ENCODE results near the gene RPS6KA5.
"Not testable (repeated sequence)": the region's sequence is repeated elsewhere in the genome, so short reads cannot be mapped to it uniquely, and the experiment has no call there.

RPS6KA5 gene

DNA sequence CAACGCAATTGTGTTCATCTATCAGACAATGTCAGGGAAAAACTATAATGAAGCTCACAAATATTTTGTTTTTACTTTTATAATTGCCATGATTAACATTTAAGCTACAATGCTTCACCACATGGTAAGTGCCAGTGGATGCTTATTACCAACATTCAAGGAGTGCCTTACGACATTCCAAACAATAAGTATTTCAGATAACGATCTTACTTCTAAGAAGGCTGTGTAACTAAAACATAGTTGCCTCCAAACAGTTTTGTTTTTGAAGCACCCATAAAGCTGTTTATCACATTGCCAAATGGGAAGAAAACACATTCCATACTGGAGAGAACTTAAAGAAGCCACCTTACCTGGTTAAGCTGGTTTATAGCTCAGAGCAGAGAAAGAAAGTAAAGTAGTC lies 78.8 kb downstream of the RPS6KA5 start:
- no peak overlapping the region for H3K27ac ChIP-seq (ENCODE audit: low read length)

DNA sequence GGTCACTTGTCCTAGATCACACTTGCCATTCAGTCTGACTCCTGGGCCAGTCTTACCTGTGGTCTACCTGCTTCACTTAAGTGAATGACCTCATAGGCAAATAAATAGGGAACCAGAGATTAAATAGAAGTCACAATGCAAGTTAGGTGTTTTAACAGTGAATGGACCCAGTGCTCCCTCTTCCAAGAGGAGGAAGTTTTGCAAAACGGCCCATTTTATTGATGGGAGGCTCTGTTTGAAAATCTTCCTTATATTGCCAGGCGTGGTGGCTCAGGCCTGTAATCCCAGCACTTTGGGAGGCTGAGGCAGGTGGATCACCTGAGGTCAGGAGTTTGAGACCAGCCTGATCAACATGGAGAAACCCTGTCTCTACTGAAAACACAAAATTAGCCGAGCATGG lies 79.8 kb downstream of the RPS6KA5 start:
- not testable (repeated sequence) for H3K27me3 ChIP-seq (ENCODE audit: insufficient read depth, low read length, poor library complexity); H3K4me1 ChIP-seq (ENCODE audit: insufficient read depth, low read length); H2AFZ ChIP-seq (ENCODE audit: low read depth, low read length); H3K79me2 ChIP-seq (ENCODE audit: insufficient read depth, low read length); H3K4me2 ChIP-seq (ENCODE audit: insufficient read depth, low read length); ATAC-seq (ENCODE audit: insufficient read depth, low read depth); DNase-seq; H3K27ac ChIP-seq (ENCODE audit: low read length); H3K4me3 ChIP-seq (ENCODE audit: low read depth in 1 of 2, low read length in 2 of 2); H3K36me3 ChIP-seq (ENCODE audit: insufficient read depth, low read length); H3K9ac ChIP-seq (ENCODE audit: low read depth, low read length); H3K9me3 ChIP-seq (ENCODE audit: insufficient read depth, low read length, severe bottlenecking); H4K20me1 ChIP-seq (ENCODE audit: insufficient read depth, low read length)

More for the DNA sequence above, 78.8 kb downstream of the RPS6KA5 start:
- Histone ChIP-seq H3K36me3 (ENCODE audit: insufficient read depth, low read length) (peaks cover 3% of the 10 kb centered on the region; the same call in 1 of the 2 replicates), H3K27me3 (ENCODE audit: insufficient read depth, low read length, poor library complexity) (no peaks in the 10 kb centered on the region), H3K4me3 (ENCODE audit: low read depth in 1 of 2, low read length in 2 of 2) (no peak overlapping the region), H4K20me1 (ENCODE audit: insufficient read depth, low read length) (no peaks in the 10 kb centered on the region), H3K9me3 (ENCODE audit: insufficient read depth, low read length, severe bottlenecking) (no peaks in the 10 kb centered on the region), H3K79me2 (ENCODE audit: insufficient read depth, low read length) (no peaks in the 10 kb centered on the region), H3K4me1 (ENCODE audit: insufficient read depth, low read length) (no peaks in the 10 kb centered on the region), H3K9ac (ENCODE audit: low read depth, low read length) (no peak overlapping the region), H2AFZ (ENCODE audit: low read depth, low read length) (no peak overlapping the region), H3K4me2 (ENCODE audit: insufficient read depth, low read length) (no peak overlapping the region)
- TF ChIP-seq, protein P1, sequence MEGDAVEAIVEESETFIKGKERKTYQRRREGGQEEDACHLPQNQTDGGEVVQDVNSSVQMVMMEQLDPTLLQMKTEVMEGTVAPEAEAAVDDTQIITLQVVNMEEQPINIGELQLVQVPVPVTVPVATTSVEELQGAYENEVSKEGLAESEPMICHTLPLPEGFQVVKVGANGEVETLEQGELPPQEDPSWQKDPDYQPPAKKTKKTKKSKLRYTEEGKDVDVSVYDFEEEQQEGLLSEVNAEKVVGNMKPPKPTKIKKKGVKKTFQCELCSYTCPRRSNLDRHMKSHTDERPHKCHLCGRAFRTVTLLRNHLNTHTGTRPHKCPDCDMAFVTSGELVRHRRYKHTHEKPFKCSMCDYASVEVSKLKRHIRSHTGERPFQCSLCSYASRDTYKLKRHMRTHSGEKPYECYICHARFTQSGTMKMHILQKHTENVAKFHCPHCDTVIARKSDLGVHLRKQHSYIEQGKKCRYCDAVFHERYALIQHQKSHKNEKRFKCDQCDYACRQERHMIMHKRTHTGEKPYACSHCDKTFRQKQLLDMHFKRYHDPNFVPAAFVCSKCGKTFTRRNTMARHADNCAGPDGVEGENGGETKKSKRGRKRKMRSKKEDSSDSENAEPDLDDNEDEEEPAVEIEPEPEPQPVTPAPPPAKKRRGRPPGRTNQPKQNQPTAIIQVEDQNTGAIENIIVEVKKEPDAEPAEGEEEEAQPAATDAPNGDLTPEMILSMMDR (IDR thresholded peaks at IDR 0.05; ENCODE audit: borderline replicate concordance, extremely low read depth, low read length, poor library complexity, severe bottlenecking) = no peak
- TF ChIP-seq EZH2 (IDR thresholded peaks at IDR 0.05; ENCODE audit: borderline replicate concordance, low read depth, low read length, severe bottlenecking) = no peak
- ATAC-seq (ENCODE audit: insufficient read depth, low read depth) (no peak), DNase-seq (no peak)

DNA sequence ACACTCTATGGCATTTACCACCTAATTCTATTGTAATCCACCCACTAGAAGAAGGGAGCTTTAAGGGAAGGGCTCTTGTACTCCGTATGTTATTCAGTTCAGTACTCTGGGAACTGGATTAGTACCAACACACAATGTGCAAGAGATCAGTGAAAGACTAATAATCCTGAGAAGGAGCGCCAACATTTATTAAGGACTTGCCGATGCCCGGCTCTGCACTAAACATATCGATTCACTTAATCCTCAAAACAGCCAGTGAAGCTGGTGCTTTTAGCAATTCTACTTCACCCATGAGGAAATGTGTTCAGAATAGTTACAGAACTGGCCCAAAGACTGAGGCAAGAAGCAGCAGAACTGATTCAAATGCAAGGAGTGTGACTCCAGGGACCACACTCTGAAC lies 80.9 kb downstream of the RPS6KA5 start:
- no peak for TF ChIP-seq EZH2 (IDR thresholded peaks at IDR 0.05; ENCODE audit: borderline replicate concordance, low read depth, low read length, severe bottlenecking)
- TF ChIP-seq, protein P1 (IDR thresholded peaks at IDR 0.05; ENCODE audit: borderline replicate concordance, extremely low read depth, low read length, poor library complexity, severe bottlenecking) = no peak
- no peak overlapping the region for H2AFZ ChIP-seq (ENCODE audit: low read depth, low read length)

DNA sequence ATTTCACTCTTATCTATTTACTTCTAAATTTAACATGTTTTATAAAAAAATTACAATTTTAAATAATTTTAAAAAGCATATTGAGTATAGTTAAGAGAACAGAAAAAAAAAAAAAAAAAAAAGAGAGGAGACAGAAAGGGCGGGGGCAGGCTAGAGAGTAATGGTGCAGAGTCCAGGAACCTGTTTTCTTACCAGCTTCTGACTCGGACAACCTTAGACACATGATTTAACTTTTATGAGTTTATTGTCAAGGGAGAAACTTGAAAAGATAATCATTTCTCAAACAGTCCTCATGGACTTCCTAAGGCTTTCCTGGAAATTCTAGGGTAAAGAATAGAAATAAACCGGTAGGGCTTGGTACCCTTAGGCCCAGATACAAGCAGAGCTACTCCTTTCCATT lies 84.3 kb downstream of the RPS6KA5 start:
- H3K27me3 ChIP-seq (ENCODE audit: insufficient read depth, low read length, poor library complexity) = no peaks in the 10 kb centered on the region
- DNase-seq = no peak
- H4K20me1 ChIP-seq (ENCODE audit: insufficient read depth, low read length) = no peaks in the 10 kb centered on the region
- no peak overlapping the region for H3K27ac ChIP-seq (ENCODE audit: low read length)
- peaks cover 3% of the 10 kb centered on the region; the same call in 1 of the 2 replicates for H3K36me3 ChIP-seq (ENCODE audit: insufficient read depth, low read length)
- H3K9me3 ChIP-seq (ENCODE audit: insufficient read depth, low read length, severe bottlenecking) = no peaks in the 10 kb centered on the region
- H3K4me2 ChIP-seq (ENCODE audit: insufficient read depth, low read length) = no peak overlapping the region
- no peak overlapping the region for H2AFZ ChIP-seq (ENCODE audit: low read depth, low read length)
- no peak for TF ChIP-seq EZH2 (IDR thresholded peaks at IDR 0.05; ENCODE audit: borderline replicate concordance, low read depth, low read length, severe bottlenecking)
- TF ChIP-seq, protein P1 (IDR thresholded peaks at IDR 0.05; ENCODE audit: borderline replicate concordance, extremely low read depth, low read length, poor library complexity, severe bottlenecking) = no peak
- no peaks in the 10 kb centered on the region for H3K79me2 ChIP-seq (ENCODE audit: insufficient read depth, low read length)
- no peak overlapping the region for H3K9ac ChIP-seq (ENCODE audit: low read depth, low read length)
- H3K4me3 ChIP-seq (ENCODE audit: low read depth in 1 of 2, low read length in 2 of 2) = no peak overlapping the region
- ATAC-seq (ENCODE audit: insufficient read depth, low read depth) = no peak
- H3K4me1 ChIP-seq (ENCODE audit: insufficient read depth, low read length) = no peaks in the 10 kb centered on the region

More for the DNA sequence above, 80.9 kb downstream of the RPS6KA5 start:
- no peaks in the 10 kb centered on the region for H4K20me1 ChIP-seq (ENCODE audit: insufficient read depth, low read length)
- no peaks in the 10 kb centered on the region for H3K9me3 ChIP-seq (ENCODE audit: insufficient read depth, low read length, severe bottlenecking)
- no peaks in the 10 kb centered on the region for H3K4me1 ChIP-seq (ENCODE audit: insufficient read depth, low read length)
- H3K79me2 ChIP-seq (ENCODE audit: insufficient read depth, low read length) = no peaks in the 10 kb centered on the region
- no peaks in the 10 kb centered on the region for H3K27me3 ChIP-seq (ENCODE audit: insufficient read depth, low read length, poor library complexity)
- H3K4me3 ChIP-seq (ENCODE audit: low read depth in 1 of 2, low read length in 2 of 2) = no peak overlapping the region
- DNase-seq = no peak
- no peak overlapping the region for H3K9ac ChIP-seq (ENCODE audit: low read depth, low read length)
- H3K4me2 ChIP-seq (ENCODE audit: insufficient read depth, low read length) = no peak overlapping the region
- H3K27ac ChIP-seq (ENCODE audit: low read length) = no peak overlapping the region
- H3K36me3 ChIP-seq (ENCODE audit: insufficient read depth, low read length) = peaks cover 3% of the 10 kb centered on the region; the same call in 1 of the 2 replicates
- no peak for ATAC-seq (ENCODE audit: insufficient read depth, low read depth)
